ENCODE data around the gene PLEKHN1. TPM values are rescaled to one million over a fixed set of nuclear protein-coding genes. Genes with fewer than 3 reads are reported as not detected.

The PLEKHN1 gene
- total and polyA plus RNA-seq, 2 of the 4 experiments (the other 2 are of a cell fraction) = 0.54 to 2.1 TPM

- no peak for TF ChIP-seq CTCF (conservative IDR thresholded peaks at IDR 0.05; ENCODE audit: low read depth, low read length)
- no peak for TF ChIP-seq MAFK (IDR thresholded peaks at IDR 0.05; ENCODE audit: low read depth, low read length)
- TF ChIP-seq ELK1 (IDR thresholded peaks at IDR 0.05; ENCODE audit: borderline replicate concordance, low read depth, low read length) = no peak
Measured at GRCh38 chr1:1003618-1004419, 37.5 kb downstream of the PLEKHN1 start (continued).
